Thoracic aorta (tissue), 2 donors: ENCODE results near the gene PCDH10. TPM values are rescaled to one million over a fixed set of nuclear protein-coding genes. Genes with fewer than 3 reads are reported as not detected.
A peak's percentile ranks its signal among the peaks of the same experiment; 100 is the strongest.

ENCODE experiments used
- ATAC-seq: fragments of 150-250 bp; one replicate; pipeline ENCODE4 v1.8.0; 2017; ENCODE audit warnings: low read depth; ENCODE audit not compliant: insufficient number of reproducible peaks, low FRiP score
- DNase-seq: peaks from one replicate; pipeline ENCODE4 v3.0.0-alpha.2; 2020; ENCODE audit warnings: low spot score
- H3K27ac ChIP-seq, 2 donors: fragments of 200-600 bp; sonication (generic); 1 replicate in 1 of 2; 2 replicates in 1 of 2; pipeline ENCODE4 v1.5.1; 2016; ENCODE audit warnings: mild to moderate bottlenecking in 2 of 2, moderate library complexity in 2 of 2
- H3K27me3 ChIP-seq: fragments of 200-600 bp; sonication (generic); replicated peaks from 2 replicates; pipeline ENCODE4 v1.6.0; 2016; ENCODE audit warnings: mild to moderate bottlenecking; ENCODE audit not compliant: insufficient read depth
- H3K36me3 ChIP-seq: fragments of 200-600 bp; sonication (generic); one replicate; pipeline ENCODE4 v1.5.1; 2016
- H3K4me1 ChIP-seq, 2 donors: fragments of 200-600 bp; sonication (generic); 1 replicate in 1 of 2; 2 replicates in 1 of 2; pipeline versions ENCODE4 v1.5.1 to v1.6.0; 2016; ENCODE audit warnings: low read depth in 2 of 2, mild to moderate bottlenecking in 1 of 2; ENCODE audit not compliant: control insufficient read depth in 1 of 2
- H3K4me3 ChIP-seq: fragments of 200-600 bp; sonication (generic); 2 replicates; pipeline ENCODE4 v1.5.1; 2016; ENCODE audit warnings: mild to moderate bottlenecking
- H3K9me3 ChIP-seq: fragments of 200-600 bp; sonication (generic); 2 replicates; pipeline ENCODE4 v1.5.1; 2016
- CTCF ChIP-seq: fragments of 200-600 bp; sonication (generic); IDR thresholded peaks from one replicate; pipeline ENCODE4 v1.5.1; 2019; ENCODE audit warnings: antibody characterized with exemption
- total RNA-seq, 2 donors: library from RNA; depleted of rRNA; stranded (reverse); fragments of >200 nt; gene quantifications; one replicate each; pipeline versions ENCODE4 v1.1.0 to v1.2.3, GENCODE V29; 2016

Gene PCDH10
- total RNA-seq, result 10 to 100 TPM; 51.4 to 70.8 TPM

- H3K27me3 ChIP-seq, result no peaks in the 10 kb centered on the region
- H3K9me3 ChIP-seq, result no peaks in the 10 kb centered on the region
- no peak for TF ChIP-seq CTCF
- H3K4me1 ChIP-seq, result peaks cover 0 to 8% of the 10 kb centered on the region in 2 donors
- H3K4me3 ChIP-seq, result peak within 1 kb of the TSS; percentile 80
- H3K36me3 ChIP-seq, result no peaks in the 10 kb centered on the region
- DNase-seq (peak; percentile 77), ATAC-seq (peak; percentile 63)
- H3K27ac ChIP-seq, result peak within 1 kb of the TSS; percentile 80 to 86
Measured at GRCh38 chr4:133148690-133149363, at the start of gene PCDH10. Gene PCDH10, plus strand, starts transcription at chr4:133149294. Its CDS starts 847 bp downstream, at chr4:133150141.

GRCh38 chr4:133102043-133102442, 47.1 kb upstream of the PCDH10 start:
- ATAC-seq, result no peak
- no peak overlapping the region for H3K27ac ChIP-seq
- H3K4me1 ChIP-seq, result no peaks in the 10 kb centered on the region
- H3K9me3 ChIP-seq, result no peaks in the 10 kb centered on the region
- TF ChIP-seq CTCF, result no peak
- no peak for DNase-seq
- no peaks in the 10 kb centered on the region for H3K36me3 ChIP-seq
- H3K27me3 ChIP-seq, result no peaks in the 10 kb centered on the region
- no peak overlapping the region for H3K4me3 ChIP-seq

- DNase-seq (no peak), ATAC-seq (no peak)
- no peaks in the 10 kb centered on the region for H3K4me1 ChIP-seq
- H3K9me3 ChIP-seq, result no peaks in the 10 kb centered on the region
- no peak overlapping the region for H3K27ac ChIP-seq
- H3K27me3 ChIP-seq, result no peaks in the 10 kb centered on the region
- no peak for TF ChIP-seq CTCF
- no peak overlapping the region for H3K4me3 ChIP-seq
- no peaks in the 10 kb centered on the region for H3K36me3 ChIP-seq
Measured at GRCh38 chr4:133102612-133103409, 46.3 kb upstream of the PCDH10 start.

GRCh38 chr4:133112641-133113040, 36.5 kb upstream of the PCDH10 start:
- Histone ChIP-seq H3K4me3 (no peak overlapping the region), H3K27me3 (no peaks in the 10 kb centered on the region), H3K4me1 (no peaks in the 10 kb centered on the region), H3K36me3 (no peaks in the 10 kb centered on the region), H3K9me3 (no peaks in the 10 kb centered on the region), H3K27ac (no peak overlapping the region)
- no peak for TF ChIP-seq CTCF
- ATAC-seq (no peak), DNase-seq (no peak)

GRCh38 chr4:133124746-133125145, 24.3 kb upstream of the PCDH10 start:
- Histone ChIP-seq H3K9me3 (no peaks in the 10 kb centered on the region), H3K36me3 (no peaks in the 10 kb centered on the region), H3K27me3 (no peaks in the 10 kb centered on the region), H3K4me1 (no peaks in the 10 kb centered on the region), H3K4me3 (no peak overlapping the region), H3K27ac (no peak overlapping the region)
- DNase-seq (no peak), ATAC-seq (no peak)
- no peak for TF ChIP-seq CTCF
